Peyer's patch (tissue), 4 donors: Measurements from ENCODE around the gene MATK.

Experiments
- CTCF ChIP-seq, 6 experiments: fragments of 450-650 bp in 4 of 6; fragments of 200-600 bp in 2 of 6; sonication (generic) in 1 of 6; IDR thresholded peaks; one replicate each; pipeline ENCODE4 v1.5.1; 2017 to 2019; ENCODE audit warnings: antibody characterized with exemption in 6 of 6, mild to moderate bottlenecking in 3 of 6, moderate library complexity in 1 of 6
- POLR2A ChIP-seq, 2 donors: fragments of 450-650 bp; IDR thresholded peaks; one replicate each; pipeline ENCODE4 v1.5.1; 2017; ENCODE audit warnings: antibody characterized with exemption in 2 of 2, mild to moderate bottlenecking in 2 of 2, moderate library complexity in 2 of 2

- no peak for TF ChIP-seq CTCF (IDR thresholded peaks at IDR 0.05)
- TF ChIP-seq POLR2A (IDR thresholded peaks at IDR 0.05): no peak
Measured at GRCh38 chr19:3771906-3772455, 14.2 kb downstream of the MATK start, which contains the start of gene RAX2.
